Bronchial epithelial cell (primary cell): ENCODE data around the gene BCL7A. TPM values are rescaled to one million over a fixed set of nuclear protein-coding genes. Genes with fewer than 3 reads are reported as not detected.
"Not testable (repeated sequence)": the region's sequence is repeated elsewhere in the genome, so short reads cannot be mapped to it uniquely, and the experiment has no call there.

ENCODE experiments used
- DNase-seq: peaks from one replicate; pipeline ENCODE4 v3.0.0-alpha.2; 2010; ENCODE audit warnings: low read depth
- FAIRE-seq: peaks from 2 replicates; lab custom pipeline; 2011; peaks lifted over from hg19 to GRCh38; lab: Jason Lieb, UNC
- H3K27me3 ChIP-seq: 2 replicates; pipeline ENCODE4 v1.5.1; 2011; ENCODE audit warnings: low read length; ENCODE audit not compliant: control insufficient read depth, insufficient read depth
- H3K36me3 ChIP-seq: 2 replicates; pipeline ENCODE4 v1.5.1; 2011; ENCODE audit warnings: low read length; ENCODE audit not compliant: control insufficient read depth, insufficient read depth
- H3K4me3 ChIP-seq: 2 replicates; pipeline ENCODE4 v1.5.1; 2011; ENCODE audit warnings: mild to moderate bottlenecking, low read depth, low read length, control low read depth
- total RNA-seq: library from RNA; depleted of rRNA; stranded (reverse); fragments of >200 nt; gene quantifications from 2 replicates; pipeline ENCODE4 v1.2.1, GENCODE V29; 2014
- TF ChIP-seq, protein P1 (sequence below): IDR thresholded peaks from 2 replicates; pipeline ENCODE4 v1.5.1; 2011; ENCODE audit warnings: mild to moderate bottlenecking, moderate library complexity, low read length, control low read depth, inconsistent platforms; ENCODE audit not compliant: insufficient read depth, severe bottlenecking

BCL7A gene
- total RNA-seq, 1 donor from 2014 or later = 17.1 TPM

GRCh38 chr12:122051231-122051876 is 29.7 kb downstream of the BCL7A start:
- DNase-seq (no peak), FAIRE-seq (no peak)
- no peaks in the 10 kb centered on the region for H3K27me3 ChIP-seq
- peaks cover 17% of the 10 kb centered on the region for H3K36me3 ChIP-seq
- TF ChIP-seq, protein P1, sequence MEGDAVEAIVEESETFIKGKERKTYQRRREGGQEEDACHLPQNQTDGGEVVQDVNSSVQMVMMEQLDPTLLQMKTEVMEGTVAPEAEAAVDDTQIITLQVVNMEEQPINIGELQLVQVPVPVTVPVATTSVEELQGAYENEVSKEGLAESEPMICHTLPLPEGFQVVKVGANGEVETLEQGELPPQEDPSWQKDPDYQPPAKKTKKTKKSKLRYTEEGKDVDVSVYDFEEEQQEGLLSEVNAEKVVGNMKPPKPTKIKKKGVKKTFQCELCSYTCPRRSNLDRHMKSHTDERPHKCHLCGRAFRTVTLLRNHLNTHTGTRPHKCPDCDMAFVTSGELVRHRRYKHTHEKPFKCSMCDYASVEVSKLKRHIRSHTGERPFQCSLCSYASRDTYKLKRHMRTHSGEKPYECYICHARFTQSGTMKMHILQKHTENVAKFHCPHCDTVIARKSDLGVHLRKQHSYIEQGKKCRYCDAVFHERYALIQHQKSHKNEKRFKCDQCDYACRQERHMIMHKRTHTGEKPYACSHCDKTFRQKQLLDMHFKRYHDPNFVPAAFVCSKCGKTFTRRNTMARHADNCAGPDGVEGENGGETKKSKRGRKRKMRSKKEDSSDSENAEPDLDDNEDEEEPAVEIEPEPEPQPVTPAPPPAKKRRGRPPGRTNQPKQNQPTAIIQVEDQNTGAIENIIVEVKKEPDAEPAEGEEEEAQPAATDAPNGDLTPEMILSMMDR = no peak
- H3K4me3 ChIP-seq = no peak overlapping the region

DNA sequence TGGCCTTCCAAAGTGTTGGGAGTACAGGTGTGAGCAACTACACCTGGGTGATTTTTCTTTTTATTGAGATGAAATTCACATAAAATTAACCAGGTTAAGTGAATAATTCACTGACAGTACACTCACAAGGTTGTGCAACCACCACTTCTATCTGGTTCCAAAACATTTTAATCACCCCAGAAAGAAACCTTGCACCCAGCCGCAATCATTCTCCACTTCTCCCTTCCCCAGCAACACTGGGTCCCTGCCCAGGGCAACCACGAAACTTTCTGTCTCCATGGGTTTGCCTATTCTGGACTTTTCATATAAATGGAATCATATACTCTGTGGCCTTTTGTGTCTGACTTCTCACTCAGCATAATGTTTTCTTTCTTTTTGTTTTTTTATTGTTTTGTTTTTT is 30.6 kb downstream of the BCL7A start:
- Histone ChIP-seq H3K36me3 (peaks cover 18% of the 10 kb centered on the region), H3K27me3 (no peaks in the 10 kb centered on the region), H3K4me3 (no peak overlapping the region)
- FAIRE-seq = no peak
- TF ChIP-seq, protein P1 = no peak
- no peak for DNase-seq

DNA sequence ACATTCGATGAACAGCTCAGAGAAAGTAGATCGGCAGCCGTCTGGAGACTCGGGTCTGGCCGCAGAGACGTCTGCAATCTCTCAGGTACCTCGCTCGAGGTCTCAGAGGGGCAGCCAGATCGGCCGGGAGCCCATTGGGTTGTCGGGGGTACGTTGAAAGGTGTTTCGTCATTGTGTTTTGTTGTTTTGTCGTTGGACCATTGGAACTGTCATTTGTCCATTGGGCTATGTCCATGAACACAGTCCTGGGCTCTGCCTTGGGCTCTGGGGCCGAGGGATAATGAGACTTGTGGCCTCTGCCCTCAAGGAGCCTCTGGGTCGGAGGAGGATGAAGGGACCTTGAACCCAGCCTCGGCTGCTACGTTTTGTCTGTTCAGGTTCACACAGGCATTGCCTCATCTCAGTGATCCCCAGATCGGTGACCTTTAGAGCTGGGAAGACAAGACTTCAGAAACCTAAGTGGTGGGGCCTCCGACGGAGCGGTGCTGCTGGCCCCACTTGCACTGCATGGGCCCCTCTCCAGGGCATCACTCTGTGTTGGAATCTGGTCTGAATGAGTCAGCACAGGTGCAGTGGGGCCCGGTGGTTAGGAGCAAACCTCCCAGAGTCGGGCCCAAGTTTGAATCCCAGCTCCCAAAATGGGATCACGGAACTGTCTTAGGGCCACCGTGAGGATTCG is 33.3 kb downstream of the BCL7A start:
- TF ChIP-seq, protein P1 = no peak
- FAIRE-seq (no peak), DNase-seq (no peak)
- Histone ChIP-seq H3K36me3 (peaks cover 25% of the 10 kb centered on the region), H3K27me3 (no peaks in the 10 kb centered on the region), H3K4me3 (no peak overlapping the region)

DNA sequence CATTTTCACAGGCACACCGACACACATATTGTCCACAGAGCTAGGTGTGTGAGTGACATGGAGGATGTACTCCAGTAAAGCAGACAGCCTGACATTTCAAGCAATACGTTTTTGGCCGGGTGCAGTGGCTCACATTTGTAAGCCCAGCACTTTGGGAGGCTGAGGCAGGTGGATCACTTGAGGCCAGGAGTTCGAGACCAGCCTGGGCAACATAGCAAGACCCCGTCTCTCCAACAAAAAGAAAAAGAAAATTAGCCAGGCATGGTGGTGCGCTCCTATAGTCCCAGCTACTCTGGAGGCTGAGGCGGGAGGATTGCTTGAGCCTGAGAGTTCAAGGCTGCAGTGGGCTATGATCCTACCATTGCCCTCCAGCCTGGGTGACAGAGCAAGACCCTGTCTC is 34.7 kb downstream of the BCL7A start:
- peaks cover 29% of the 10 kb centered on the region for H3K36me3 ChIP-seq
- not testable (repeated sequence) for H3K27me3 ChIP-seq, FAIRE-seq, H3K4me3 ChIP-seq, DNase-seq

- FAIRE-seq = no peak
- TF ChIP-seq, protein P1 = no peak
- Histone ChIP-seq H3K4me3 (no peak overlapping the region), H3K36me3 (peaks cover 29% of the 10 kb centered on the region), H3K27me3 (no peaks in the 10 kb centered on the region)
- DNase-seq = no peak
Measured at GRCh38 chr12:122057007-122057735, 35.5 kb downstream of the BCL7A start.

- Histone ChIP-seq H3K36me3 (peaks cover 29% of the 10 kb centered on the region), H3K4me3 (no peak overlapping the region), H3K27me3 (no peaks in the 10 kb centered on the region)
- DNase-seq = no peak
- FAIRE-seq = no peak
- TF ChIP-seq, protein P1 = no peak
Measured at GRCh38 chr12:122057769-122058168, 36.1 kb downstream of the BCL7A start.
